ENCODE results near the gene RHBDD1. TPM values are rescaled to one million over a fixed set of nuclear protein-coding genes. Genes with fewer than 3 reads are reported as not detected.

Gene RHBDD1
- total RNA-seq, 1 donor from 2014 or later, result 40.6 TPM

- no peak for DNase-seq (ENCODE audit: low spot score)
- intact Hi-C loops (cut with DNase I), result no loop called here
Measured at GRCh38 chr2:226903179-226903578, 67.3 kb downstream of the RHBDD1 start.

GRCh38 chr2:226904592-226904991, 68.7 kb downstream of the RHBDD1 start:
- intact Hi-C loops (cut with DNase I), result no loop called here
- no peak for DNase-seq (ENCODE audit: low spot score)

GRCh38 chr2:226905718-226906117, 69.9 kb downstream of the RHBDD1 start:
- intact Hi-C loops (cut with DNase I), result no loop called here
- DNase-seq (ENCODE audit: low spot score), result no peak

GRCh38 chr2:226906163-226906693, 70.4 kb downstream of the RHBDD1 start:
- no peak for DNase-seq (ENCODE audit: low spot score)
- intact Hi-C loops (cut with DNase I), result no loop called here

GRCh38 chr2:226909126-226909525, 73.3 kb downstream of the RHBDD1 start:
- DNase-seq (ENCODE audit: low spot score), result no peak
- intact Hi-C loops (cut with DNase I), result no loop called here

- intact Hi-C loops (cut with DNase I), result no loop called here
- no peak for DNase-seq (ENCODE audit: low spot score)
Measured at GRCh38 chr2:226909836-226910235, 74.0 kb downstream of the RHBDD1 start.

GRCh38 chr2:226910384-226910783, 74.5 kb downstream of the RHBDD1 start:
- no peak for DNase-seq (ENCODE audit: low spot score)
- intact Hi-C loops (cut with DNase I), result no loop called here

GRCh38 chr2:226911932-226912331, 76.1 kb downstream of the RHBDD1 start:
- DNase-seq (ENCODE audit: low spot score), result no peak
- intact Hi-C loops (cut with DNase I), result no loop called here

- DNase-seq (ENCODE audit: low spot score), result no peak
- intact Hi-C loops (cut with DNase I), result no loop called here
Measured at GRCh38 chr2:226913641-226914040, 77.8 kb downstream of the RHBDD1 start.

- intact Hi-C loops (cut with DNase I), result no loop called here
Measured at GRCh38 chr2:226915846-226916360, 80.0 kb downstream of the RHBDD1 start.

GRCh38 chr2:226916669-226917068, 80.8 kb downstream of the RHBDD1 start:
- intact Hi-C loops (cut with DNase I), result no loop called here
- DNase-seq (ENCODE audit: low spot score), result no peak

More at GRCh38 chr2:226915846-226916360, 80.0 kb downstream of the RHBDD1 start:
- DNase-seq (ENCODE audit: low spot score), result no peak

- no peak for DNase-seq (ENCODE audit: low spot score)
- intact Hi-C loops (cut with DNase I), result no loop called here
Measured at GRCh38 chr2:226932443-226932842, 96.6 kb downstream of the RHBDD1 start.

GRCh38 chr2:226934546-226935201, 98.8 kb downstream of the RHBDD1 start:
- intact Hi-C loops (cut with DNase I), result no loop called here
- no peak for DNase-seq (ENCODE audit: low spot score)

GRCh38 chr2:226943862-226944620, 108.2 kb downstream of the RHBDD1 start:
- intact Hi-C loops (cut with DNase I), result no loop called here

GRCh38 chr2:226953206-226953605, 117.4 kb downstream of the RHBDD1 start:
- no peak for DNase-seq (ENCODE audit: low spot score)
- intact Hi-C loops (cut with DNase I), result no loop called here

More at GRCh38 chr2:226943862-226944620, 108.2 kb downstream of the RHBDD1 start:
- DNase-seq (ENCODE audit: low spot score), result no peak

GRCh38 chr2:226953826-226954225, 118.0 kb downstream of the RHBDD1 start:
- DNase-seq (ENCODE audit: low spot score), result no peak
- intact Hi-C loops (cut with DNase I), result no loop called here

- no peak for DNase-seq (ENCODE audit: low spot score)
- intact Hi-C loops (cut with DNase I), result no loop called here
Measured at GRCh38 chr2:226956659-226957058, 120.8 kb downstream of the RHBDD1 start.

- no peak for DNase-seq (ENCODE audit: low spot score)
- intact Hi-C loops (cut with DNase I), result no loop called here
Measured at GRCh38 chr2:226959418-226959817, 123.6 kb downstream of the RHBDD1 start.

- intact Hi-C loops (cut with DNase I), result no loop called here
- no peak for DNase-seq (ENCODE audit: low spot score)
Measured at GRCh38 chr2:226962176-226962773, 126.4 kb downstream of the RHBDD1 start.

- intact Hi-C loops (cut with DNase I), result no loop called here
- no peak for DNase-seq (ENCODE audit: low spot score)
Measured at GRCh38 chr2:226963528-226963927, 127.7 kb downstream of the RHBDD1 start.

All from cardiac septum (tissue), 1 donor.